K562 (cell line): ENCODE data around the gene PIK3R6.

Source experiments
- ARID2 ChIP-seq: fragments of 450-650 bp; IDR thresholded peaks from 2 replicates; pipeline ENCODE4 v1.6.1; 2017; ENCODE audit warnings: antibody characterized with exemption, mild to moderate bottlenecking
- CBX5 ChIP-seq: IDR thresholded peaks from 2 replicates; pipeline ENCODE4 v1.6.1; 2014; ENCODE audit warnings: low read depth, borderline replicate concordance
- FOXA1 ChIP-seq: fragments of 450-650 bp; IDR thresholded peaks from 2 replicates; pipeline ENCODE4 v1.6.1; 2016; ENCODE audit warnings: mild to moderate bottlenecking, borderline replicate concordance
- JUND ChIP-seq, 2 experiments: IDR thresholded peaks; 2 replicates in 1 of 2; 3 replicates in 1 of 2; pipeline ENCODE4 v1.6.1; 2011; ENCODE audit warnings: borderline replicate concordance in 2 of 2, low read depth in 2 of 2, low read length in 2 of 2, improper control_type of control experiment in 1 of 2, missing biosample characterization in 1 of 2, missing genetic modification characterization in 1 of 2, missing genetic modification reagents in 1 of 2
- KLF1 ChIP-seq: fragments of 450-650 bp; IDR thresholded peaks from 2 replicates; pipeline ENCODE4 v1.6.1; 2016; ENCODE audit warnings: missing genetic modification characterization, missing compliant biosample characterization
- POLR2AphosphoS5 ChIP-seq: IDR thresholded peaks from 2 replicates; pipeline ENCODE4 v1.6.1; 2011; ENCODE audit warnings: mild to moderate bottlenecking, low read depth, low read length, moderate library complexity; ENCODE audit not compliant: control insufficient read depth, insufficient read depth
- USF1 ChIP-seq: sonication (generic); formaldehyde crosslinking; IDR thresholded peaks from 2 replicates; pipeline ENCODE4 v1.9.0; 2022; ENCODE audit warnings: mild to moderate bottlenecking, missing genetic modification reagents
- TF ChIP-seq, protein P1 (sequence below), 2 experiments: IDR thresholded peaks; 2 replicates each; pipeline ENCODE4 v1.6.1; 2012; ENCODE audit warnings: improper control_type of control experiment in 2 of 2, low read depth in 2 of 2, low read length in 2 of 2, borderline replicate concordance in 1 of 2

GRCh38 chr17:8904686-8905085, 37.2 kb upstream of the PIK3R6 start:
- TF ChIP-seq, protein P1, sequence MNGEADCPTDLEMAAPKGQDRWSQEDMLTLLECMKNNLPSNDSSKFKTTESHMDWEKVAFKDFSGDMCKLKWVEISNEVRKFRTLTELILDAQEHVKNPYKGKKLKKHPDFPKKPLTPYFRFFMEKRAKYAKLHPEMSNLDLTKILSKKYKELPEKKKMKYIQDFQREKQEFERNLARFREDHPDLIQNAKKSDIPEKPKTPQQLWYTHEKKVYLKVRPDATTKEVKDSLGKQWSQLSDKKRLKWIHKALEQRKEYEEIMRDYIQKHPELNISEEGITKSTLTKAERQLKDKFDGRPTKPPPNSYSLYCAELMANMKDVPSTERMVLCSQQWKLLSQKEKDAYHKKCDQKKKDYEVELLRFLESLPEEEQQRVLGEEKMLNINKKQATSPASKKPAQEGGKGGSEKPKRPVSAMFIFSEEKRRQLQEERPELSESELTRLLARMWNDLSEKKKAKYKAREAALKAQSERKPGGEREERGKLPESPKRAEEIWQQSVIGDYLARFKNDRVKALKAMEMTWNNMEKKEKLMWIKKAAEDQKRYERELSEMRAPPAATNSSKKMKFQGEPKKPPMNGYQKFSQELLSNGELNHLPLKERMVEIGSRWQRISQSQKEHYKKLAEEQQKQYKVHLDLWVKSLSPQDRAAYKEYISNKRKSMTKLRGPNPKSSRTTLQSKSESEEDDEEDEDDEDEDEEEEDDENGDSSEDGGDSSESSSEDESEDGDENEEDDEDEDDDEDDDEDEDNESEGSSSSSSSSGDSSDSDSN (IDR thresholded peaks at IDR 0.05; ENCODE audit: borderline replicate concordance in 1 of 2, low read depth in 2 of 2, low read length in 2 of 2), result no peak
- TF ChIP-seq POLR2AphosphoS5, result no peak
- TF ChIP-seq ARID2, result no peak
- no peak for TF ChIP-seq CBX5
- TF ChIP-seq FOXA1, result no peak
- TF ChIP-seq USF1, result no peak
- TF ChIP-seq KLF1, result no peak
- no peak for TF ChIP-seq JUND (IDR thresholded peaks at IDR 0.05; ENCODE audit: borderline replicate concordance, low read depth, low read length)
- no peak for TF ChIP-seq JUND (tag; IDR thresholded peaks at IDR 0.05; ENCODE audit: borderline replicate concordance, low read depth, low read length)
